CD4-positive, alpha-beta T cell treated with Interleukin-4 for 1 hour (primary cell): ENCODE results near the gene GNPTAB.
"Not testable (repeated sequence)": the region's sequence is repeated elsewhere in the genome, so short reads cannot be mapped to it uniquely, and the experiment has no call there.

Experiments
- DNase-seq, 2 donors: peaks; one replicate each; pipeline ENCODE4 v3.0.0-alpha.2; 2020 to 2022

The GNPTAB gene

DNA sequence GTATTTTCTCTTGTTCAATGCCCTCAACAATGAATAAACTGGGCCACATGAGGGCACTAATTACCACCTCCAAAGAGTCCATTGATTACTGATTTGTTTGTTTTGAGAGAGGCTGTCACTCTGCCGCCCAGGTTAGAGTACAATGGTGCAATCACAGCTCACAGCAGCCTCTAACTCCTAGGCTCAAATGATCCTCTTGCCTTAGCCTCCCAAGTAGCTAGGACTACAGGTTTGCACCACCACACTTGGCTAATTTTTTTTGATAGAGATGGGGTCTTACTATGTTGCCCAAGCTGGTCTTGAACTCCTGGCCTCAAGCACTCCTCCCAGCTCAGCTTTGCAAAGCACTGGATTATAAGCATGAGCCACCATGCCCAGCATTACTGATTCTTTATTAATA, 63.2 kb downstream of the GNPTAB start:
- DNase-seq: no peak

DNA sequence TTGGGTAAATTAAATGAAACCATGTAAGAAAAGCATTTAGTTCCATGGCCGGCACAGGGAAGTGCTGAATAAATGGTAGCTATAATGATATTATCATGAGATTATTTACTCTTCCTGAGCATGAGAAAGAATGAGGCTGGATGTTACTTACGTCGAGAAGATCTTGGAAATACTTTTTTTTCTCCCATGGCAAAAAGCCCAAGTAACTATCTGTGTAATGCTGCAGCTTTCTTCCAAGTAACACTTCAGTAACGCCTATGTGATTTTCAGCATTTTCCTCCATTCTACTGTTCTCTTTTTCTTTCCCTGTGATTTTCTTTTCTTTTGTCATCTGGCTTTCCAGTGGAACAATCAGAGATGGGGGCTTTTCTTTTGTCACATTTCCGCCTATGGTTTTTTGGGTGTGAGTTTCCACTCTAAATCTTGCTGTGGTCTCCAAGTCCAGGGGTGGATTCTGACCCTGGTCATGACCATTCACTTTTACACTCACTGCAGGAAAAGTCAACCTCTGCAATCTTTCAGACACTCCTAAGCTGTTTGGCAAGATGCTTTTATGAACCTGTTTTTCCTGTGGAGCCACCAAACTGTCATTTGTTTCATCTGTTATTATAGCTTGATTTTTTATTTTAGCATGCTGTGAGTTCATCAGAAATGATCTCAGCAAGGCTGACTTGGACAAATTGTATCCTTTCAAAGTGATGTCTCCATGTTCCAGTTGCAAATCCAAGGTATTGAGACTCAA, 66.5 kb downstream of the GNPTAB start:
- no peak for DNase-seq

DNA sequence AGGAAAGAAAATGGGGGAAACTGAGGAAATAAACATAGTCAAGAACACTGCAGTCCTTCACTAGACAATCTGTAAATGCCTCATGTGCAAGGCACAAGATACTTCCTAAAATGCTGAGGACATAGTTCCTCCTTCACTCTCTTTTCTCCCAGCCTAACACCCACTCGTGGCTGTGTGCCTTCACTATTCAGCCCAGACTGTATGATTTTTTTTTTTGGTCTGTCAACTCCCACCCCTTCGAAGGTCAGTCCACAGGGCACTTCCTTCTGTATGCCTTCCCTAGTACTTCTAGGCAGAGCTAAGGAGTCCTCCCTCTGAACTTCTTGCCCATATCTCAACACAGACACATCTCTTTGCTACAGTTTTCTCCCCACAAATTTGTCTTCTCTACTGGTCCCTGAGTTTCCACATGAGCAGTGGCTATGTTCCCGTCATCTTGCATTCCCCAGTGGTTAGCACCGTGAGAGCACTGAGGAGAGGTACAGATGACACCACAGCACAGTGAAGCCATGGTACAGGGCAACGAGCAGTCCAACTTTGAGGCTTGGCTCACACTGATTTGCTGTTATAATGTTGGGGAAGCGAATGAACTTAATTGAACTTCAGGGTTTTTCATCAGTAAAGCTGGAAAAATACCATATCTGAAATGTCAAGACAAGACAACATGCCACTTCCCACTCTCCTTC, 67.4 kb downstream of the GNPTAB start:
- no peak for DNase-seq

DNA sequence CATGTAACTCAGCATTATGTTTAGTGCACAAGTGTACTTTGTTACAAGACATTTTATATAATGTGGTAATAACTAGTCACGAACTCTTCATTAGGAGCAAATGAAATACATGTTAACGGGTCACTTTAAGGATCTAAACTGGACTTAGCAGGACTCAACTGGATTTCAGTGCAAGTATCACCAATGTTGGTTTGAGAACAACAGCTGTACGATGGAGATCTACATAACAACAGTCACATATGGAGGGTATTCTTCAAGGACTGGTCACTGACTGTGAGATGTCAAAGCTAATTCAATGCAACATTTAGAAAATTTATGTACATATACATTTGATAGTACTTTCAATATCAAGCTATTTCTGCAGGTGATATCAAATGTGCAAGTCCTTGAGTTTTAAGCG, 69.0 kb downstream of the GNPTAB start:
- DNase-seq: no peak

GRCh38 chr12:101761350-101761749, 69.4 kb downstream of the GNPTAB start:
- no peak for DNase-seq

- DNase-seq: peak in 1 of 2 donors; percentile 51
Observed at GRCh38 chr12:101759396-101760047, 71.2 kb downstream of the GNPTAB start.

DNA sequence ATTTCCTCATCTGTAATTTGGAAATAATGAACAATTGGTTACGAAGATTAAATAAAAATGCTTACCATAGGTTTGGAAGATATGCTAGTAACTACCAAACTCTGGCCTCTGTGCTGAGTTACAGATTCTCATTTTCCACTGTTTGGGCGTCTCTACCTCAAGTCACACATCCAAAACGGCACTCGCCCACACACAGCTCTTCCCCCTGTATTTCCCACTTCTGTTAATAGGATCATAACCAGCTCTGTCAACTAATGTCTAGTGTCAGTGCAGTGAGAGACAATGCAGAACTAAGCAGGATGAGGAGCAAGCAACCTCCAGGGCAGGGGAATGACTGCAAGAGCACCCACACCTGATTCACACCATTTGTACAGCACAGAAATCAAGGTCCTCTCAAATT, 80.6 kb downstream of the GNPTAB start:
- DNase-seq: no peak

GRCh38 chr12:101749657-101750056, 81.1 kb downstream of the GNPTAB start:
- no peak for DNase-seq

- DNase-seq: no peak
Observed at GRCh38 chr12:101748907-101749306, 81.9 kb downstream of the GNPTAB start.

DNA sequence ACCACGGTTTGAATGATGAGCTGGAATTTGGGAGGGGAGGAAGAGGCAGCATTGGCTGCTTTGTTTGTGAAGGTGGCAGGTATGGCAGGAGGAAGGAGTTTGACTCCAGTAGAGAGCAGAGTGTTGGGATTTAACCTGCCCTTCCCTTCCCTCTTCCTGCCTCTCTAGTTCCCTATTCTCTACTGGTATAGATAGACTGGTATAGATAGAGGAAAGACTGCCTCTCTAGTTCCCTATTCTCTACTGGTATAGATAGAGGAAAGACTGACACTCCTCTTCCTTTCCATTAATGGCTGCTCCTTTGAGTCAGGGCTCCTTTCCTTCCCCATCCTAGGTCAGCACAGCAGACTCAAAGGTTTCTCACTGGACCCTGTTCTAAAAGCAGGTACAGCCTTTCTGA, 83.1 kb downstream of the GNPTAB start:
- no peak for DNase-seq

- DNase-seq: no peak
Observed at GRCh38 chr12:101746661-101747060, 84.1 kb downstream of the GNPTAB start.

GRCh38 chr12:101746196-101746595, 84.6 kb downstream of the GNPTAB start:
- DNase-seq: no peak

DNA sequence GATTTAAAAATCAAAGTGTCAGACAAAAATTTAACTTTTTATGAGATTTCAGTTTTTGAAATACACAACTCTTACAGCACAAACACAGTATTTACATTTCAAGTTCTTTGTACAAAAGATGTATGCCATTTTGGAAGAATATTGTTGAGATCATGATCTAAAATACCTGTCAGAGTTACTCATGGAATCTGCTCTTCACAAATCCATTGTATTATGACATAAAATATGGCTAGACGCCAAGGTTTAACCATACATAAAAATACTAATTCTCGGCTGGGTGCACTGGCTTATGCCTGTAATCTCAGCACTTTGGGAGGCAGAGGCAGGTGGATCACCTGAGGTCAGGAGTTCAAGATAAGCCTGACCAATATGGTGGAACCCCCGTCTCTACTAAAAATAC, 85.3 kb downstream of the GNPTAB start:
- no peak for DNase-seq

DNA sequence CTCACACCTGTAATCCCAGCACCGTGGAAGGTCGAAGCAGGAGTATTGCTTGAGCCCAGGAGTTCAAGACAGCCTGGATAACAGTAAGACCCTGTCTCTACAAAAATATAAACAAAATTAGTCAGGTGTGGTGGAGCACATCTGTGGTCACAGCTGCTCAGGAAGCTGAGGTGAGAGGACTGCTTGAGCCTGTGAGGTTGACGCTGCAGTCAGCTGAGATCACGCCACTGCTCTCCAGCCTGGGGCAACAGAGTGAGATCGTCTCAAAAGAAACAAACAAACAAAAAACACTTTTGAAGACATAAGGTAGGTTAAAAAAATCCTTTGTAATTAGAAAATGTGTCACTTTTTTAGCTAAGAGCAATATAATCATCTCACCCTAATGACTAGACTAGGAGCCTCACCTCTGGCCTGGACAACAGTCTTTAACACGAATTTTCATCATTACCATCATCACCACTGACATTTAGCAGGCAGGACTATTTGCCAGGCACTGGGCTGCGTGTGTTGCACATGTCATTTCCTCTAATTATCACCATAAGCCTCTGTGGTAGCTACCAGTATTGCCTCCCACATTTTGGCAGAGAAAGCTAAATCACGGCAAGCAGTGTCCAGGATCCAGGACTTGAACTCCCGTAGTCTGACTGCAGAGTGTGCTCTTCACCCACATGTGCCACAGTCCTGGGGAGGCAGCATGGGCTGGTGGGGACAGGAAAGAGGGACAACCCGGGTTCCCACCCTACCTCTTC, 86.9 kb downstream of the GNPTAB start:
- DNase-seq: peak; percentile 10 to 85

DNA sequence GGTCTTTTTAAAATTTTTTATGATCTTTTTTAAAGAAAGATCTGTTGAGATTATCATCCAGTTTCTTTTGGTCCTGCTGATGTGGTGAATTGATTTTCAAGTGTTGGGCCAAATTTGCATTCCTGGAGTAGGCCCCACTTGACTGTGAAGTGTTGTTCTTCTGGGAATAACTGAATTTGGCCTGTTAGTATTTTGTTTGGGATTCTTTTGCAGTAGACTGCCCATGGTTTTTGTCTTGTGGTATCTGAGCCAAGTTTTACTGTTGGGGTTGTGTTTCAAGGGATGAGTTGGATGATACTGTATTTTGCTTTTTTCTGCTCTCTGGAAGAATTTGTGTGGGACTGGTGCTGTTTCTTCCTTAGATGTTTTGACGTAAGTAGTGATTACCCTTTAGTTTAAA, 87.5 kb downstream of the GNPTAB start:
- DNase-seq: no peak

- DNase-seq: no peak
Observed at GRCh38 chr12:101740980-101741379, 89.8 kb downstream of the GNPTAB start.

DNA sequence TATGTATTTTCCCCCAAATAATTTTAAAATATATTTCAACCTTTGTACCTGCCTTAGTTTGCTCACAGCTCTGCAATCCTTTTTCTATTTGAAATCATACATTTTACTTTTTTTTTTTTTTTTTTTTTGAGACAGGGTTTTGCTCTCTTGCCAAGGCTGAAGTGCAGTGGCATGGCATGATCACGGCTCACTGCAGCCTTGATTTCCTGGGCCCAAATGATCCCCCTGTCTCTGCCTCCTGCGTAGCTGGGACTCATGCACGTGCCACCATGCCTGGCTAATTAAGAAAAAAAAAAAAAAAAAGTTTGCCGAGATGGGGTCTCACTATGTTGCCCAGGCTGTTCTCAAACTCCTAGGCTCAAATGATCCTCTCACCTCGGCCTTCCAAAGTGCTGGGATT, 90.2 kb downstream of the GNPTAB start:
- no peak for DNase-seq

- DNase-seq: no peak
Observed at GRCh38 chr12:101738920-101739665, 91.7 kb downstream of the GNPTAB start, which contains the start of gene SYCP3. TSS of gene SYCP3 (minus strand) at chr12:101739462. CDS start at chr12:101737935, 1,527 bp downstream.

- DNase-seq: no peak
Observed at GRCh38 chr12:101737476-101737875, 93.3 kb downstream of the GNPTAB start.

DNA sequence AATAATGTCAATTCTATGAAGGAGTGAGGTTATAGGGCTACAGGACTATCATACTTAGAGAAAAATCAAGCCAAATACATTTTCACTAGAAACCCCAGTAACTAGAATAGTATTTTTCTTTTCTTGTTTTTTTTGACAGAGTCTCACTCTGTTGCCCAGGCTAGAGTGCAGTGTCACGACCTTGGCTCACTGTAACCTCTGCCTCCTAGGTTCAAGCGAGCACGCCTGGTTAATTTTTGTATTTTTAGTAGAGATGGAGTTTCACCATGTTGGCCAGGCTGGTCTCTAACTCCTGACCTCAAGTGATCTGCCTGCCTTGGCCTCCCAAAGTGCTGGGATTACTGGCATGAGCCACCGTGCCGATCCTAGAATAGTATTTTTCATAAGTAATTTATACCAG, 96.3 kb downstream of the GNPTAB start:
- DNase-seq: not testable (repeated sequence)

GRCh38 chr12:101733166-101733565, 97.6 kb downstream of the GNPTAB start:
- DNase-seq: no peak

- DNase-seq: no peak
Observed at GRCh38 chr12:101732318-101732717, 98.4 kb downstream of the GNPTAB start.
